ENCODE data around the gene CLN6. TPM values are rescaled to one million over a fixed set of nuclear protein-coding genes. Genes with fewer than 3 reads are reported as not detected.
A peak's percentile ranks its signal among the peaks of the same experiment; 100 is the strongest.

The CLN6 gene
- polyA plus RNA-seq (ENCODE audit: insufficient read length), result 19.2 TPM

DNA sequence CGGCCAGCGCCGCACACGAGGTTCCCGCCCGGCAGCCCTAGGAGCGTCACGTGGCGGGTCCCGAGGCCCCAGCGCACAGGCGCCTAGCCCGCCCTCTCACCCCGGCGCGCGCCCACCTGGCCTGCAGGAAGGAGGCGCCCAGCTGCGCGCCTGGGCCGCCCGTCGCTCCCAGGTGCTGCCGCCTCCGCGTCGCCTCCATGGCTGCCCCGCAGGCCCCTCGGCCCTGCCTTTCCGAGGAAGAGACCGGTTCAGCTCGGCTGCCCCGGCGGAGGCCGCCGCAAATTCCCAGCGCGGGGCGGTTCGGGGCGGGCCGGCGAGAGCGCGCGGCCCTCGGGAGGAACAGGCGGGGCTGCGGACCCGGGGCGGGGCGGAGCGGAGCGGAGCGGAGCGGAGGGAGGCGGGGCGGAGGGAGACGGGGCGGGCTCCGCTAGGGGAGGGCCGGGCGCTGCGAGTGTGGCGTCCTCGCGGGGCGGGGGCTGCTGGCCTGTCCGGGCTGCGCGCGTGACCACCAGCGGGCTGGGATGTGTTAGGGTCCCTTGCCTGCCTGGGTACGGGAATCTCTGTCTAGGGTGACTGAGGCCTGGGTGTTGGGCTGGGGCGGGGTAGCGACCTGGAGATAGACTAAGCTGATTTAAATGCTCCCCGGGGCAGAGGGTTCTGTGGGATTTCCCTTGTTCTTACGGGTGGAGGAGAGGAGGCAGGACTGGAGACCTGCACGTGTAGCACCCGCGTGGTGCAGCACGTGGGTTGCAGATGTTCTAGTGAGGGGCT lies at the start of gene CLN6:
Gene CLN6 (minus strand): TSS at position 343 of the 771 bp plus-strand sequence. CDS start 144 bp downstream, at position 199.
- peak; percentile 80 for DNase-seq

DNA sequence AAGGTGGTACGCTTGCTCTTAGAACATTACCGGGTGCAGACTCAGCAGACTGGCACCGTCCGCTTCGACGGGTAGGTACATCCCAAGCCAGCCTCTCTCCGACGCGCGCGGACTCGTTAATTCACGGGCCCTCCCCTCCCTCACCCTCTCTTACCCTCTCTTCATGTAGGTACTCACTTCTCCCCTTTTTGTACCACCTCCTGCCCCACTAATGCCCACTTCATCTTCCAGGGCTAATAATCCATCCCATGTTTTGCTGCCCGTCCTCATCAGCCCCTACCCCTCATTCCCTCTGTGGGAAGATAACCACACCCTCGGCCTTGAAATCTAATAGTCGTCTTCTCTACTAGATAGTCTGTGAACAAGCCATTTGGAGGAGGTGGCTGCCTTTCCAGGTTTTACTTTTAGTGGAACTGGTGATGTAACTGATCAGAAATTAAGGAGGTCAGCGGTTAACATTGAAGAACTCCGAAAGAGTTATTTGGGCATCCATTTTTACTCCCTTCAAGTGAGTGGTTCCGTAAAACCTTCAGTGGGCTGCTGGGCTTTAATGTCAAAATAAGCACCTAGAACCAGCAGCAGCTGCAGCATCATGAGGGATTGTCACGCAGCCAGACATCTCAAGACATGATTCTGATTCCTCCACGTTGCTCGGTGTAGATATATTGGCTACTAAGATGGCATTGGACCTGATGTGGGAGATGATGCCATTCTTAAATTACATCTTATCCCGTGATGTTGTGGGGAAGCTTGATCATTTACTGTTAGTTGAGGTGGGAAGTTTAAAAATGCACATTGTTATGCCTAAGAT lies 49.3 kb upstream of the CLN6 start:
- no peak for DNase-seq

DNA sequence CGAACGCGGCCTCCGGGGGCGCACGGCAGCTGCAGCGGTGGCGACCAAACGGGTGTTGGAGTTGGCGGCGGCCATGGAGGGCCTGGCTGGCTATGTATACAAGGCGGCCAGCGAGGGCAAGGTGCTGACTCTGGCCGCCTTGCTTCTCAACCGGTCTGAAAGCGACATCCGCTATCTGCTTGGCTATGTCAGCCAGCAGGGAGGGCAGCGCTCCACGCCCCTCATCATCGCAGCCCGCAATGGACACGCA lies 48.7 kb upstream of the CLN6 start:
- no peak for DNase-seq

DNA sequence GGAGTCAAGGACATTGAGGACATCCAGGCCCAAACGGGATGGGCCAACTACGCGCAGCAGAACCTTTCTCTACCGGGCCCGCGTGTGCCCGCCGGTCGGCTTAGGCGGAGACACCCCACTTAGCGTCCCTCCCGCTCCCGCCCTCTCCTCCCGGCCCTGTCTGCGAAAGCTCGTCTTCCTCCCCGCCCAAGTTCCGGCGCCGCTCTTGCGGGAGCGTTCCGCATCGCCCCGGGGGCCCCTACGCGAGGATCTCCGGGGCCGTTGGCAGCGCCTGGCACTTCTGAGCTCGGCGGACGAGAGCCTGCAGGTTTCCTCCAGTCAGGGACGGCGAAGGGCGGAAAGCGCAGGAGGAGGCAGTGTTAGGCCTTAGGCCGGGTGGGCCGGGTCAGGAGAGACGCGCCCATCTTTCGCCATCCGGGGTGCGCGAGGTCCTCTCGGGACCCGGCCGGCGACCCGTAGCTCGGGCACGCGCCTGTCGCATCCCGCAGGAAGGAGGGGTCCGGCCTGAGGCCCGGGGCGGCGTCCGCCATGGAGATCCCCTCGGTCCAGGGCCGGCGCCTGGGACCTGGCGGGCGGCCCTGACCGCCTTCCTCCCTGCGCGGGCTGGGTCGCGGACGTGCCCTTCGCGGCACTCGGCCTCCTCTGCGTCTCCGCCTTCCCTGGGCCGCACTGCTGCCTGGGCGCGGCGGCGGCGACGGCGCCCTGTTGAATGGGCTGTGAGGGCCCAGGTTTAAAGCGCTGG lies 48.2 kb upstream of the CLN6 start, which contains the start of gene FEM1B:
Gene FEM1B (plus strand): TSS at position 143 of the 742 bp plus-strand sequence. CDS start 673 bp downstream, outside the sequence.
- peak; percentile 94 for DNase-seq

DNA sequence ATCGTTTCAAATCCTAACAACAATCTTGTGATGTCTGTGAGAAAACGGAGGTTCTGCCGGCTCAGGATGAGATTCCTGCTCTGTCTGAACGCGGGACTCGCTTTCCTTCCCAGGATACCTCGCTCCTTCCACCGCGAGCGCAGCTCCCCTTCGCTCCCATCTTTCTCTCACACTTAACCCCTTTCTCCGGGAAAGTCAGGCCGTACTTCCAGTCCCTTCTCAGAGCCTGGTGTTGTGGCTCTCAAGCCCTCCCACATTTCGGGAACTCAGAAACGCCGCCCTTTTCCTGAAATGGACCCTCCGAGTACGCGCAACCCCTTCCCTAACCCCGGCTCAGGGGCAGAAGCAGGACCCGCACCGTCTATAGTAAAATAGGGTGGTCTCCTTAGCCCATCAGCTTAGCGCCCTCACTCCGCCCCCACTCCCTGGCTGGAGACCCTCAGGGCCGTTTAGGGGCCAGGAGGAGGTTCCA lies 47.6 kb upstream of the CLN6 start:
- peak; percentile 82 for DNase-seq

DNA sequence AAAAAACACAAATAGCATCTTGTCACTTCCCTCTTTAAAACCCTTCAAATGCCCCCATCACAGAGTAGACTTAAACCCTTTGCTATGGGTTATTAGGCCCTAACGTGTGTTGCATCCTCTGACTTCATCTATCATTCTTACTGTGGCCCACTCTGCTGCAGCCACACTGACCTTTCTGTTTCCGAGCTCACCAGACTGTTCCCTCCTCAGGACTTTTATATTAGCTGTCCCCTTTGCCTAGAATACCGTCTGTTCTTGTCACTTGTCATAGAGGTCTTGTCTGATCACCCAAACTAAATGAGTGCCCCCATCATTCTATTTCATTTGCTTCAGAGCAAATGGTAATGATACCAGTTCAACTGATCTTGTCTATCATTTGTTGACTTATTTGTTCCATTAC lies 47.1 kb upstream of the CLN6 start:
- DNase-seq, result no peak

DNA sequence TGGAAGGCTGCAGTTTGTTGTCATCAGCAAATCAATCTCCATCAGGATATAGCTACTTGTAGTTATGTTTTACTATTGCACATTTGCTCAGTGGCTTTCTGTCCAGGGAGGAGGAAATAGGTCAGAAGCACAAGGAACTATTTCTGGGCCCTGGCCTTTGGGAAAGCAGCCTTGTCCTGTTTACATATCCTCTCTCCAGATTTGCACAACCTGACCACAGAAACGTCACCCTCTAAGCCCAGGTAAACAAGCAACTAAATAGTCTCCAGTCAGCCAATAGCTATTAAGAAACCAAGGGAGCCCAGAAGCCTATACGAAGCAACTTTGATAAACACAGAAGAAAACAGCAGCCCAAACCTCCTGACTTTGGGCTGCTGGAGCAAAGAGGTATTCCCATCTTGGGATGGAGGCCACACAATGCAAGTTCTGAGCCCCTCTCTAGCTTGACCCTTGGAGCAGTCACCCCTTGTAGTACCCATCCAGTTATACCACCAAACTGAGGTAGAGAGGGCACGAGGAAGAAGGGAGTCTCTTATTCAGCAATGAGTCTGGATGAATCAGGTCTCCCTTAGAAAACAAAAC lies 45.7 kb upstream of the CLN6 start:
- no peak for DNase-seq

DNA sequence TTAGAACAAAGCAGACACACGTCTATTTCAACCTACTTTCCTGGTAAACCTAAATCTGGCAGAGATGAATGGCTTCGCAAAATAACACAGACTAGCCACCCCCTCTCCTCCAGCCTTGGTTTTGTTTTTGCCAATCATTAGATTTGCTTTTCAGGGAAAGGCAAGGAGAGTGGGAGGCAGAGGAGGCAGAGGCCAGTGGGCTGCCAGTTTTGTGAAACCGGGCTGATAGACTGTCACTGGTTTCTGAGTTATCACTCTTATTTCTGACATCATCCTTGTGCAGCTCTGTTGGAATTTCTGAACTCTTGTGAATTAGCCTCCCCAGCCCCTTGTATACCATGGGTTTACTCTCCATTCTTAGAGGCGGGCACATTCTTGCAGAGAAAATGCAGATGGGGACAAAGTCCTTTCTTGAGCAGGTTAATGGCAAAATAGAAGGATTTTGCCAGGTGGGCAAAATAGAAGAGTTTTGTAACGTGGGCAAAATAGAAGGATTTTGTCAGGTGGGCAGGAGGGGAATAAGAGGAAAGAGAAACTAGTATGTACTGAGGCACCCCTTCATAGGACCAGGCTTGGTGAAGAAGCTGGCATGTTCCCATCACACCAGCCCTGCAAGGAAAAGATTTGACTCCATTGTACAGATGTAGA lies 44.8 kb upstream of the CLN6 start:
- no peak for DNase-seq

DNA sequence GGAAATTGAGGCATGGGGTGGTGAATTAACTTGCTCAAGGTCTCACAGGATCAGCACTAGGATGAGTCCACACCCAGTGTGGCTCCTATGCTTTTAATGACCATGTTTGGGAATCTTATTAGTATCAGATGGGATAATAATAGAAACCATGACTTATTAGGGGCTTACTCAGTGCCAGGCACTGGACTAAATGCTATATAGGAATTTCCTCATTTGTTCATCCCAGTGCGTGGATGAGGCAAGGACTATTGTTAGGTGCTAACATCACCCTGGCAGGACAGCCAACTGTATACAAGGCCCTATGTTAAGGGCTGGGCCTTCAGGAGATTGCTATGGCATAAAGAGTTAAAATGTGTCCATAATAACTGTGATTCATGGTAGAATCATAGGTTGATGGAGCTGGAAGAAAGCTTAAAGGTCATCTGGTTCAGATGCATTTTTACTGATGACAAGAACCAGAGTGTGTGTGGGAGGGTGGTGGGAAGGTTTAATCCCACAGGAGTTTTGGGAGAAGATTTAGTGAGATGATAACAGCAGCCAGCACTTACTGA lies 43.3 kb upstream of the CLN6 start:
- DNase-seq, result no peak

DNA sequence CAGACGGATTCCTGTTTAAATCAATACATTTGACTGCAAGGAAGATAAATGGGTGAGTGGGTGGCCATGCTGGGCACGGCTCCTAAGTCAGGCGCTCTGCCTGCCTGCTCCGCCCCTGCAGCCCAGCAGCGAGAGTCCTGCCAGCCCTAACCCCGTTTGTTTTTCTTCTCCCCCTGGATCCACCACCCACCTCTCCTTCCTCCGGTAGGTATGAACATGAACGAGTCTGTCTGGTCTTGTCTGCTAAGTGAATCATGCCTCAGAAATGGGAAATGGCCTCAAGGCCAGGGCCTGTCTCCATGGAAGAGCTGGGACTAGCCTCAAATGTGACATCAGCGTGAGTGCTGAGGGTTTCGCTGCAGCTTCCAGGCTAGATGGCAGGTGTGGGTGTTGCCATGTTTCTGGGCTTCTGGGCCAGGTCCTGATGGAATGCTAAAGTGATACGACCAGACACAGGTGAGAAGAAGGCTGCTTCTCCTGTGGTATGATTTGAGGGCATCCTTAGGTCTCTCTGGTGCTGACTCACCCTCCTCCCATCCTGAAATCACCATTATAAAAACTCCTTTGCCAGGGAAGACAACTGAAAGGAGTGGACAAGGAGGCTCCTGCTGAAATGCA lies 42.4 kb upstream of the CLN6 start:
- DNase-seq, result no peak

DNA sequence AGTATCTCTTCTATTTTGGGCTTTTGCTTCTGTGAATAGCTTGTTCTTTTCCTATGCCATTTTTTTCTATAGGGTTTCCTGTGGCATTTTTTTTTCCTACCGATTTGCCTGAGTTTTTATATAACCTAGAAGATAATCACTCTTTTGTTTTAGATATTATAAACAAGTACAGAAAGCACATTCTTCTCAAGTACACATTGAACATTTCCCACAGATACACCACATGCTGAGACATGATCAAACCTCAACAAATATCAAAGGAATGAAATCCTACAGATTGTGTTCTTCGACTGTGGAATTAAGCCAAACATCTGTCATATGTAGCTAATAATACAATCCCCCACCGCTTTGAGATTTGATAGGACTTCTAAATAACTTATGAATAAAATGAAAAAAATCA lies 38.9 kb upstream of the CLN6 start:
- no peak for DNase-seq

DNA sequence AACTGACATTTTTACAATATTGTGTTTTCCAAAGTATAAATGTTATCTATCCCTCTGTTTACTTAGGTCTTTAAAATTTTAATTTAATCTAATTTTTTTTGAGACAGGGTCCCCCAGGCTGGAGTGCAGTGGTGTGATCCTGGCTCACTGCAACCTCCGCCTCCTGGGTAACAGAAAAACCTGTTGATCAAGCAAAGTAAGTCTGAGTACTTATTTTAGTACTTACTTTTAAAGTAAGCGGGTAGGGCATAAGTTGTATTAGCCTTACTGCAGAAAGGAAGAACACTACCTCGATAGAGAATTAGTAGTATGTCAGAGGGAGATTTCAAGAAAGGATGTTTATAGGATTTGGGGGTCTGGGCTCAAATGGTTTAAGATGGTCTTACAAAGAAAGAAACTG lies 36.1 kb upstream of the CLN6 start:
- no peak for DNase-seq

DNA sequence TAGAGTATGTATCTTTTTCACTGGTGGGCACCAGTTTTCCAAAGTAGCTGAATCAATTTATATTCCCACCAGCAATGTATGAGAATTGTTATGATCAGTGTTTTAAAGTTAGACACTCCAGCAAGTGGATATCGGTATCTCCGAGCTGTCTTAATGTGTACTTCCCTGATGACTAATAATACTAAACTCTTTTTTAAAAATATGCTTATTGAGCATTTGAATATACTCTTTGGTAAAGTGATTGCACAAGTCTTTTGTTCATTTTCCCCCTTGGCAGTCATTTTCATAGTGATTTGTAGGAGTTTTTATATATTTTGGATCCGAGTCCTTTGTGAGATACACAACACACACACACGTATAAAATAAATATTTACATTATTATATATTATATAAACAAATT lies 35.6 kb upstream of the CLN6 start:
- DNase-seq, result no peak

DNA sequence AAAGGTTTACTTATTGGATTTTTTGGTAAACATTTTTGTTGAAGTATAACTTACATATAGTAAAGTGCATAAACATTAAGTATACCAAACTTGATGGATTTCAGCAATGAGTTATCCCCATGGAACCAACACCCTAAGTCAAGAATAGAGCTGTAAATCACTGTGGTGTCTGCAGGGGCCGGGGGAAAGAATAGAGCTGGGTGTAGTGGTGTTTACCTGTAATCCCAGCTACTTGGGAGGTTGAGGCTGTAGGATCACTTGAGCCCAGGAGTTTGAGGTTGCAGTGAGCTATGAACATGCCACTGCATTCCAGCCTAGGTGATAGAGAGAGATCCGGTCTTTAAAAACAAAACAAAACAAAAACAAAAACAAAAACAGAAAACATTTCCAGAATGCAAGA lies 34.8 kb upstream of the CLN6 start:
- DNase-seq, result no peak

DNA sequence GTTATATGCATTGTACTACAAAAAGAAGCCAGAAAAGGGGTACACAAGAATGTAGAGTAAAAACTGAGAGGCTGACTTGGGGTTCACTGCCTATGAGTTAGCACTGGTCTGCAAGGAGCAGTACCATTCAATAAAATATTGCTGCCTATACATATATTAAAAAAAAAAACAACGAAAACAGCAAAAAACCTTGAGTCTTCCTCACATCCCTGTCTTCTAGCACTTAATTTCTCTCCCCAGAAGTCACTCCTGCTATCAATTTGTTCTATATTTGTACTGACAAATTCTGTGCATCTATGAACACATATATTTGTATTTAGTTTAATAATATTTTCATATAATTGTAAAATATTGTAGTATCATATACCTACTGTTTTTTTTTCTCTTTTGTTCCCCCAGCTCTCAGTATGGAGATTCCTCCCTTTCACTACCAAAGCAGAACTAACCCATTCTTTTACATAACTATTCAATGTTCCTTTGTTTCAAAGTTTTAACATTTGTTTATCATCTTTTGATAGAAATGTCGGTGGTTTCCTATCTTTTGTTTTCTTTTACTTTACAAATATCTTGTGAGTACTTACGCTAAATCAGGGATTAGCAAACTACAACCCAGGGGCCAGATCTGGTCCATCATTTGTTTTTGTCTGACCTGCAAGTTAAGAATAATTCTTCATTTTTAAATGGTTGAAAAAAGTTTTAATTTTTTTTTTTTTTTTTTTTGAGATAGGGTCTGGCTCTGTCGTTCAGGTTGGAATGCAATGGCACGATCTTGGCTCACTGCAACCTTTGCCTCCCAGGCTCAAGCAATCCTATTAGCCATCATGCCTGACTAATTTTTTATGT lies 33.2 kb upstream of the CLN6 start:
- DNase-seq, result no peak

DNA sequence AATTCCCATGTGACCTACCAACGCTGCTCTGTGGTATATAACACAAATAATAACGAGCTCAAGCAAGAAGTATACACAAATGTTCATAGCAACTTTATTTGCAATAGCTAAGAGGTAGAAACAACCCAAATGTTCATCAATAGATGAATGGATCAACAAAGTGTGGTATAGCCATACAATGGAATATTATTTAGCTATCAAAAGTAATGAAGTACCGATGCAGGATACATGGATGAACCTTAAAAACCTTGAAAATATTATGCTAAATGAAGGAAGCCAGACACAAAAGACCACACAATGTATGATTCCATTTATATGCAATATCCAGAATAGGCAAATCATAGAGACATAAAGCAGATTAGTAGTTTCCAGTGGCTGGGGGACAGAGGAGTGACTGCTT lies 32.5 kb upstream of the CLN6 start:
- DNase-seq, result no peak

DNA sequence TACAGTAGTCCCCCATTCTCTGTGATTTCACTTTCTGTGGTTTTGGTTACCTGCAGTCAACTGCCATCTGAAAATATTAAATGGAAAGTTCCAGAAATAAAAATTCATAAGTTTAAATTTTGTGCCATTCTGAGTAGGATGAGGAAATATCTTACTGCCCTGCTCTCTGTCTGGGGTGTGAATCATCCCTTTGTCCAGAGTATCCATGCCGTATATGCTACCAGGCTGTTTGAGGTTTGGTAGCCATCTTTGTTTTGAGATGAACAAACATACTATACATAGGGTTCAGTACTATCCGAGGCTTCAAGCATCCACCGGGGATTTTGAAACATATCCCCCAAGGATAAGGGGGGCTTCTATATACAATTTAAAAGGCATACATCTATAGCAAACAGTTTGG lies 31.7 kb upstream of the CLN6 start:
- no peak for DNase-seq

DNA sequence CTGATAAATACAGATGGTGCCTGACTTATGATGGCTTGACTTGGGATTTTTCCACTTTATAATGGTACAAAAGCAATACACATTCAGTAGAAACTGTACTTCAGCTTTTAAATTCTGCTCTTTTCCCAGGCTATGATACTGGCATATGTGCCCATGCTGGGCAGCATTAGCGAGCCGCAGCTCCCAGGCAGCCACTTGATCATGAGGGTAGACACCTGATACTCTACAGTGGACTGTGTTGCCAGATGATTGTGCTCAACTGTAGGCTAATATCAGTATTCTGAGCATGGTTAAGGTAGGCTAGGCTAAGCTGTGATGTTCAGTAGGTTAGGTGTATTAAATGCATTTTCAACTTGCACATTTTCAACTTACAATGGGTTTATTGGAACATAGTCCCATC lies 30.4 kb upstream of the CLN6 start:
- DNase-seq, result no peak

DNA sequence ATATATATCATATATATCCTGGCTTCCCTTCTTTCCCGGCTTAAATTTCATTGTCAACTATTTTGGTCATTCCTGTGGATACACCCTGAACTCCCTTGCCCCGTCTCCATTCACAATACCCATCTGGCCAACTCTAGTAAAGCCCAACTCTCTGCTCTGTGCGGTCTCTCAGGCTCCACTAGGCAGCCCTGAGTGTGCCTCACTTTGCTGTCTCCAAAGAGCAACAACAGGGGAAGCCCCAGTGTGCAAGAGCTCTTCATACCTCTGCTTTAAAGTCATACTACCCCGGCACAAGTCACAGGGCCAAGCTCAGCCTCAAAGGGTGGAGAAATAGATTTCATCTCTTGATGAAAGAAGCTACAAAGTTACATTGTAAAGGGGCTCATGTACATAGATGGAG lies 29.2 kb upstream of the CLN6 start:
- DNase-seq, result no peak

DNA sequence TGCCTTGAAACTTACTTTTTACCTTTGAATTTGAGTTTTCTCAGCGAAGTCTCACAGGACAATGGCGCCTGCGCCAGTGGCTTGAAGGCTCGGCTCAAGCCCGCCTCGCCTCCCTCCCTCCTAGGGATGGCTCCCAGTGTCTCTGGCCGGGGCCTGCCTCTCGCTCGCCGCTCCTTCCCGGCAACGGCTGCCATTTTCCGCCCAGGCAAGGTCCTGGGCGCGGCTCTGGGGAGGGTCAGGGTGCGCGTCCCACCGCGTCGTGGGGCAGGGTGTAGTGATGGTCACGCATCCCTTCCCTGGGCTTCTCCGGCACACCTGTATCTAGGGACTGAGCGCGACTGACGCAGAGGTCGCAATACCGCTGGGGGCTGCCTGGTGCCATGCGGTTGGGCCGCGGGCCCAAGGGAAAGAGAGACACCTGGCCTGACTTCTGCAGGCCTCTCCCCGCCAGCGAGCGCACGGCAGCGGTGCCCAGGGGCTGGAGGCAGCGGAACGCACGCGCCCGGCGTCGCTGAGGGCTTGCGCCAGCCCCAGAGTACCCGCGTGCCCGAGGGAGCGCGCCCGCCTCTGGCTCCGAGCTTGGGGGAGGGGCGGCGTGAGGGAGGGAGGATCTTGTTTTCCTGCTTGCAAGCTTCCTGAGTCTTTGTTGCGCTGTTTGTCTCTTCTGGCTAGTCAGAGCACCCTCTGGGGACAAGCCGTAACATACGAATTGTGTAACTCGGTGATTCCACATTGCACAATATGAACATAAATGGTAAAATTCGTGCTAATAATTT lies 27.3 kb upstream of the CLN6 start:
- DNase-seq, result peak; percentile 80

Data from hindlimb muscle (tissue), 1 donor.